Ecto neural progenitor cell (in vitro differentiated cells): ENCODE measurements around the gene CREM.

Experiments used
- DNase-seq: peaks from one replicate; pipeline ENCODE4 v3.0.0-alpha.2; 2018; ENCODE audit warnings: low spot score

Gene CREM

DNA sequence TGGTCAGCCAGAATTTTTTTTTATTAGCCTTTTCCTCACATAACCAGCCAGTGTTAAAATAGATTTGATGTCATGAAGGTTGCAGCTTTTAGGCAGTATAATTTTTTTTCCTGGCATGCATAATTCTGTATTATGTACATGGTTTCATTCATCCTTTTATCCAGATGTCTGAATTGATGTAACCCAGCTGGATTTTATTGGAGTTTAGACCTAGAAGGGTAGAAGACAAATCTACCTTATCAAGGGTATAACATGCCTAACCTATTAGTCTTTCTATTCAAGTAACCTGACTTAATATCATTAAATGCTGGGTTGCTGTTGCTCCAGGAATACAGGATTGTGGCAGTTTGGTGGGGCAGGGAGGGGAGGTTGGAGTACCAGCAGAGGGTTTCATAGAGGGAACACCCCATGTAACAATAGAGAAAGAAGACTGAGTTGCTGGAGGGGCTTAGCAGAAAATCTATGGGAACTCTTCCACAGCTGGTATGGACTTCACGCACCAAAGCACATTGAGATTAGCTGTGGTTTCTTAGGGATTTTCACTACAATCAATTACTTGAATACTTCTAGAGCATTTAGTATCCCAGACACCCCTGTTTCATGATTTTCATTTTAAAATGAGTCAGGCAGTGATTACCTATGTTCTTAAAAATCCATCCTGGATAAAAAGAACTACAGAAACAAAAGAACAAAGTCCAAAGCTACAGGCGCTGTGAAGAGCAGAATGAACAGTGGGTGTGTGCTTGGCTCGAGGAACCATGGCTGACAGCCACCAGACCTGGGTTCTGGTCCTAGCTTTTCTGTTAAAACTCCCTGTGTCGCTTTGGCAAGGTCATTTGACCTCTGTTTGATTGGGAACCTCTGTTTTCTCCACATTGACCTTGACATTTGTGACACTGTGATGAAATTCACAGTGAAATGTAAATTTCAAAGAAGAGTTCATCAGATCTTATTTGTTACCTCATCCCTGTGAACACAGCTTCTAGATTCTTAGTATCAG is 93.5 kb downstream of the CREM start:
- no peak for DNase-seq

DNA sequence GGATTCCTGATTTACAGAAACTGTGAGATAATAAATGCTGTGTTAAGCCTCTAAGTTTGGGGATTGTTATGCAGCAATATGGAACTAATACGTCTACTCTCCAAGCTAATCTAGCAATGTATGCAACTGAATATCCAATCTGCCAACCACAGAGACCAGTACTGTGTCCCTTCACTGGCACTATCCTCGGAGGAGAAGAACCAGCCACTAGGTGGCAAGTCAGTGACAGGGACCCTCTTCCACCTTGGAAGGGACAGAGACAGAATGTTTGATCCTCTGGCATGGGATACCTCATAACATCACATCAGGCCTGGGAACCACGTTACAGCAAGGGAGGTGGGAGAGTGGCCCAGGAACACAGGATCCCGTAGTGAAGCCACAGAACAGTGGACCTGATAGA is 96.4 kb downstream of the CREM start:
- DNase-seq = no peak

DNA sequence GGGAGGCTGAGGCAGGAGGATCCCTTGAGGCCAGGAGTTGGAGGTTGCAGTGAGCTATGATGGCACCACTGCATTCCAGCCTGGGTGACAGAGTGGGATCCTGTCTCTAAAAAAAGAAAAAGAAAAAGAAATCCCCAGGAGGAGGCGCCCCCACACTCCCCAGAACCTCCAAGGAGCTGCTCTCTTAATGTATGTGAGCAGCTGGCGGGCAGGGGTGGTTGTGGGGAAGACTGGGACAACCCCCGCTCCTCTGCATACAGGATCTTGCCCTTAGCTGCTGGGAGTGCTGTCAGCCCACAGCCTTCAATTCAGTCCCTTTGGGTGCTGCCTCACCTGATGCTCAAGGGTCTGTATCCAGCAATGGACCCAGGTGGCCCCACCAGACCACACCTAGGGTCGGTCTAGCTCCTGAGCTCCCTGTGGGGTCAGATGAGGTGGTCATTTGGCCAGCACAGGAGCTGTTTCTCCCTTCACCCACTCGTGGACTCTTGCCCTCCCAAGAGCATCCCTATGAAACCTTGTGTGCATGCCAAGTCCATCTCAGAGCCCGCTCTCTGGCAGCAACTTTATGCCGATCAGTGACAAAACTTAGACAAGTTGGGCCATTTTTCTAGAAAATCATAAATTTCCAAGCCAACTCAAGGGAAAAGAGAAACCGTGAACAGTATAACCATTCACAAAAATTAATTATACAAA is 97.5 kb downstream of the CREM start:
- DNase-seq = no peak

DNA sequence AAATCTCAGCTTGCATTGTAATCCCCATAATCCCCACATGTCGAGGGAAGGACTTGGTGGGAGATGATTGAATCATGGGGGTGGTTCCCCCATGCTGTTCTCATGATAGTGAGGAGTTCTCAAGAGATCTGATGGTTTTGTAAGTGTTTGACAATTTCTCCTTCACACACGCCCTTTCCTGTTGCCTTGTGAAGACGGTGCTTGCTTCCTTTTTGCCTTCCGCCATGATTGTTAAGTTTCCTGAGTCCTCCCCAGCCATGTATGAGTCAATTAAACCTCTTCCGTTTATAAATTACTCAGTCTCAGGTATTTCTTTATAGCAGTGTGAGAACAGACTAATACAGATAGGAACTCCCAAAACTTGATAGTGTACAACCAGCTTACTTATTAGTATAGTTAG is 98.6 kb downstream of the CREM start:
- no peak for DNase-seq

DNA sequence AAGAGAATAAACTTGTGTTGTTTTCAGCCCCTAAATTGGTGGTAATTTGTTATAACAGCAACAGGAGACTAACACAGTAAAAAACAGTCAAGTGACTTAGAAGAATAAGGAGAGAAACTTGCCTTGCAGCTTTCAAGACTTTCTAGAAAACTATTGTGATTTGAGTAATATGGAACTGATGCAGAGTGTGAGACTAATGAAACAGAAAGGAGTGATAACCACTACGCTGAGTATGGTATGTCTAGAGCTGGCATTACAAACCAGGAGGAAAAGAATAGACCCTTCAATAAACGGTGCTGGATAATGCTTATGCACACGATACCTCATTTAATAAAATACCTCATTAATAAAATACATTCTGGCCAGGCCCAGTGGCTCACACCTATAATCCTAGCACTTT is 99.9 kb downstream of the CREM start:
- DNase-seq = no peak

DNA sequence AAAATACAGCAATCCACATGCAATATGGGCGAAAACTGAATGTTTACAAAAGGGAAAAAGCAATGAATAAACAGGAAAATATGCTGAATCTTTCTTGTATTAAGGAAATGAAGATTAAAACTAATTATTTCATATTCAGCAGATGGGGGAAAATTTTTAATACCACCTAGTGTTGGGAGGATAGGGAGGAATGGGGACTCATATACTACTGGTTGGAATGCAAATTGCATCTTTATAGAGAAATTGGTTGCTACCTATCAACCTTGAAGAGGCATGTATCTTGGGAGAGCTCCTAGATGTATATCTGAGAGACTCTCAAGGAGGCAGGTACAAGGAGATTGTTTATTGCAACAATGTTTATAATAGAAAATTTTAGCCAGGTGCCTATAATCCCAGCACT is 101.4 kb downstream of the CREM start:
- DNase-seq = no peak

DNA sequence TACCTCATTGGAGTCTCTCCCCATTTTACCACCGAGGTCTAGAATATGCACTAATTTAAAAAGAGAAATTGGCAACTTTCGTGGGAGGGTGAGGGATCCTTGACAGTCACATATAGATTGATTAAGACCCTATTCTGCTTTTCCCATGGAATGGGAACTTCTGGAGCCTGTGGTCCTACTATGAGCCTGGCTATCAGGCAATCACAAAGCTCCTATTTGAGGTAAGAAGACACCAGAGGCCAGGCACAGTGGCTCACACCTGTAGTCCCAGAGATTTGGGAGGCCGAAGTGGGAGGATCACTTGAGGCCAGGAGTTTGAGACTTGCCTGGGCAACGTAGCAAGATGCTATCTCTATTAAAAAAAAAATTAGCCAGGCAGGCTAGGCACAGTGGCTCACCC is 105.0 kb downstream of the CREM start:
- no peak for DNase-seq

DNA sequence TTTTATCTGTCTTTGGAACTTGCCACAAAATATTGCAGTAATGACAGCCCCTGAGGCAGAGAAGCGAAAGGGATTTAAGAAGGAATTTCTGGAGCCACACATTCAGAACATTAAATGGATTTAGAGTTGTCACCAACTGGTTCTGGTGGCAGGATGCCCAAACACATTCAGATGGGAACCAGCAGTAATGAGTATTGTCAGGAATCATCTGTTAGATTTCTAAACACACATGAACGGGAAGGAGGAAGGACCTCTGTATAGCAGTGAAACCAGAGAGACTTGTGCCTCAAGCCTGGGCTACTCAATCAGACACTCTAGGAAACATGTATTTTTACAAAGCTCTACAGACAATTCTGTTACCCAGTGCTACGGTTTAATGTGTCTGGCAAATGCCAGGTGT is 105.9 kb downstream of the CREM start:
- no peak for DNase-seq

DNA sequence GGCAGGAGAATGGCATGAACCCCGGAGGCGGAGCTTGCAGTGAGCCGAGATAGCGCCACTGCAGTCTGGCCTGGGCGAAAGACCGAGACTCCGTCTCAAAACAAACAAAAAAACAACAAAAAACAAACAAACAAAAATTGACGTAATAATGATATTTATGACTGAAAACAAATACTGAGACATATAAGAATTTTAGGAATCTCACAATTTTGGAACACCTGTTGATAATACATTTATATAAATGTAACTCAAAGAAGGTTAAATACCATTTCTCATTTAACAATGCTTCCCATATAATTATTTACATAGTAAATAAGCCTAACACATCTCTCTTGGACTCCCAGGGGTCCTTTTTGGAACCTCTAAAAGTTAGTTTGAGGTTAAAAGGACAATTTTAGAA is 107.4 kb downstream of the CREM start:
- DNase-seq = no peak

DNA sequence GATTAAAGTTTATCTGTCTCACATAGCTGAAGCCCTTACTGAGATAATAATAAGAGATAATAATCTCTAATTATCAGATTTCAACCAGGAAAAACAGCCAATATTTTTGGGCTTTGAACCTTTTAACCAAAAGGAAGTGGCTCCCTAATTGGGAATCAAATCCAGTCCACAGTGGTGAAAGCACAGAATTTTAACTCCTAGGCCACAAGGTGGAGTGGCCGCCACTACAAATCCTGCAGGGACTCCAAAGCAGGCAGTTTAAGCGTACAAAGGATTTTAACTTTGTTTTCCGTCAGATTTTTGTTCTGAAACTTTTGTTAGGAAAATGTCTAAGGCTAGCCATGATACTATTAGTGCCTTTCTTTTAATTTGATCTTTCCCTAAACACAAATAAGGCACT is 110.1 kb downstream of the CREM start:
- no peak for DNase-seq

DNA sequence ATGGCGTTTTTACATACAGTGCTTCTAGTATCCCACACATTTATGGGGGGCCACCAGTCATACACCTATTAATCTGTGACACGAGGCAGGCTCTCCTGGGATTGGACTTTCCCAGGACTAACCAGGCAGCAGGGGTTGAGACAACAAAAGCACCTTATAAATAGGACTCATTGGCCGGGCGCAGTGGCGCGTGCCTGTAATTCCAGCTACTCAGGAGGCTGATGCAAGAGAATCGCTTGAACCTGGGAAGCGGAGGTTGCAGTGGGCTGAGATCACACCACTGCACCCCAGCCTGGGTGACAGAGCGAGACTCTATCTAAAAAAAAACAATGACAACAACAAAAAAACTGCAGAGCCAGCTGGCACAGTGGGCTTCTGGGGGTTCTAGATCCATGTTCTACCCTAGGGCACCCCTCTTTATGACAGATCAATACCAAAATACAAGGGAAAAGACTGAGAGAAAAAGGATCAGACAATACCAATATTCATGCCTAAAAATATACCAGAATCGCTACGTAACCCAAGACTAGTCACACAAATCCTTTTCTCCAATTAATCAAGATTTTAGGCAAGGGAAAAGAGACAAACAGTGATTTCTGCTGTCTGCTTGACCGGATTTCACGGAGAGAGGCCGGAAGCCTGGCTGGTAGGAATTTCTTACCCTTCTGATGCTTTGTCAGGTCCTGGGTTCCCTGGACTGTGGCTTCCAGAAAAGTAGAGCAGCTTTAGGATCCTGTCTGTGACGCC is 111.3 kb downstream of the CREM start:
- DNase-seq = no peak

DNA sequence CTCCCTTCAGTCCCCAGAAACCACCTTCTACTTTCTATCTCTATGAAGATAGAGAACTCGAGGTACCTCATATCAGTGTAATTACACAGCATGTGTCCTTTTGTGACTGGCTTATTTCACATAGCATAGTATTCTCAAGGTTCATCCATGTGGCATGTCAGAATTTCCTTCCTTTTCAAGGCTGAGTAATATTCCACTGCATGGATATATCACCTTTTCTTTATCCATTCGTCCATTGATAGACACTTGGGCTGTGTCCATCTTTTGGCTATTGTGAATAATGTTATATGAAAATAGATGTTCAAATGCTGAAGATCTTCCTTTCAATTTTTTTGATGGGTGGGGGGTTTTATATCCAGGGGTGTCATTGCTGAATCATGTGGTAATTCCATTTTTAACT is 117.9 kb downstream of the CREM start:
- DNase-seq = no peak

DNA sequence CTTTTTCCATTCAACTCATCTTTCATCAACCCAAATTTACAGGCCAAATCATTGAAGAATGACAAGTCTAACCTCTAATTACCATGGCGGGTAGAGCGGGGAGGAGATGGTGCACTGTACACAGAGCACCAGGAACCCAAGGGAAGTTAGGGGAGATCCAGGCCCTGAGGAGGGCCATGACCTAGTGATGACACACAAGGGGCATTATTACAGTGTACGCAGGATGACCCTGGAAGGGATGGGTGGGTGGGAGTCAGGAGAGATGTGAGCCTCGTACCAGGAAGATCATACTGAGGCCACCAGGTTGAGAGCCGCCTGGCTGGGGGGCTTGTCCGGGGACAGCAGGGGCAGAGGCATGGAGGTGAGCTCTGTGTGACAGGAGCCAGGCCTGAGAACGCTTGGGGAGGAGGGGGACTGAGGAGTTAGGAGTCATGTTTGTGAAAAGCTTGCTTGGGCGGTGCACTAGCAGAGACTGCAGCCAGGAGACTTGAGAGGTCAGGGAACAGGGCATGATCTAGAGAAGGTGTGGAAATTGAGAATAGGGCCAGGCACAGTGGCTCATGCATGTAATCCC is 120.2 kb downstream of the CREM start:
- DNase-seq = no peak

DNA sequence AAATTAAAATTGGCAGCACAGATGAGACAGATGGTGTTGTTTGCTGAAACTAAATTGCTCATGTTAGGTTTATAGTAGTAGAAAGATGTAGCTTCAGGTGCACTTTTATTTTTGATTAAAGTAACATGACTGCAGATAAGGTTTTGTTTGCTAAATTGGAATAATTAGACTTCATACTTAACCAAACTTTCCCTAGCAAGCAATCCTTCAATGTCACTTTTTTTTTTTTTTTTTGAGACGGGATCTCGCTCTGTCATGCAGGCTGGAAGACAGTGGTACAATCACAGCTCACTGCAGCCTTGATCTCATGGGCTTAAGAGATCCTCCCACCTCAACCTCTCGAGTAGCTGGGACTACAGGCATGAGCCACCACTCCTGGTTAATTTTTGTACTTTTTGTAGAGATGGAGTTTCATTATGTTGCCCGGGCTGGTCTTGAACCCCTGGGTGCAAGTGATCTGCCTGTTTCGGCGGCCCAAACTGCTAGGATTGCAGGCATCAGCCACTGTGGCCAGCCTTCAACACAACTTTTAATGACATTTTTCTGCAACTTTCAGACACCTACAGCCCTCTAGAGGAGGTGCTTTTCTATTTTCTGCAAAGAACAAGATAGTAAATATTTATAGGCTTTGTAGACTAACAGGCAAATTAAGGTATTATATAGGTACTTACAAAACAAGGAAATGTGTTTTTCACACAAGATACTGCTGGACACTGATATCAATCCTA is 124.9 kb downstream of the CREM start:
- DNase-seq = no peak

DNA sequence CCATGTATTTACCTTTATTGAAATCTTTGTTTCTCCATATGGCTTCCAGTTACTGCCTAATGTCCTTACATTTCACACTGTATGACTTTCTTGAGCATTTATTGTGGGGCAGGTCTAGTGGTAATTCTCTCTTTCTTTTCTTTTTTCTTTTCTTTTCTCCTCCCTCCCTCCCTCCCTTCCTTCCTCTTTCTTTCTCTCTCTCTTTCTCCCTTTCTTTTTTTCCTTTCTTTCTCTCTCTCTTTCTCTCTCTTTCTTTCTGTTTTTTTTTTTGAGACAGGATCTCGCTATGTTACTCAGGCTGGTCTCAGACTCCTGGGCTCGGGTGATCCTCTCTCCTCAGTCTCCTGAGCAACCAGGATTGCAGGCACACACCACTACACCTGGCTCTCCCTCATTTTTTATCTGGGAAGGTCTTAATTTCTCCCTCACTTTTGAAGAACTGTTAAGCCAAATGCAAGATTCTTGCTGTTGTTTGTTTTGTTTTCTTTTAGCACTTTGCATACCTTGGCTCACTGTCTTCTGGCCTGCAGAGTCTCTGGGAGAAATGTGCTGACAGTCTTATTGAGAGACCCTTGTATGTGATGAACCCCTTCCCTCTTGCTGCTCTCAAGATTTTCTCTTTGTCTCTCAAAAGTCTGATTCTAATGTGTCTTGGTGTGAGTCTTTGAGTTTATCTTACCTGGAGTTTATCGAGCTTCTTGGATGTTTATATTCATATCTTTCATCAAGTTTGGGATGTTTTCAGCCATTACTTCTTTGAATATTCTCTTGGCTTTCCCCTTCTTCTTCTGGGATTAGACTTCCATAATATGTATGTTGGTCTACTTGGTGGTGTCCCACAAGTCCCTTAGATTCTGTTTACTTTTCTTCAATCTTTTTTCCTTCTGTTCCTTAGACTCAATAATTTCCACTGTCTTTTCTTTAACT is 130.7 kb downstream of the CREM start:
- no peak for DNase-seq

DNA sequence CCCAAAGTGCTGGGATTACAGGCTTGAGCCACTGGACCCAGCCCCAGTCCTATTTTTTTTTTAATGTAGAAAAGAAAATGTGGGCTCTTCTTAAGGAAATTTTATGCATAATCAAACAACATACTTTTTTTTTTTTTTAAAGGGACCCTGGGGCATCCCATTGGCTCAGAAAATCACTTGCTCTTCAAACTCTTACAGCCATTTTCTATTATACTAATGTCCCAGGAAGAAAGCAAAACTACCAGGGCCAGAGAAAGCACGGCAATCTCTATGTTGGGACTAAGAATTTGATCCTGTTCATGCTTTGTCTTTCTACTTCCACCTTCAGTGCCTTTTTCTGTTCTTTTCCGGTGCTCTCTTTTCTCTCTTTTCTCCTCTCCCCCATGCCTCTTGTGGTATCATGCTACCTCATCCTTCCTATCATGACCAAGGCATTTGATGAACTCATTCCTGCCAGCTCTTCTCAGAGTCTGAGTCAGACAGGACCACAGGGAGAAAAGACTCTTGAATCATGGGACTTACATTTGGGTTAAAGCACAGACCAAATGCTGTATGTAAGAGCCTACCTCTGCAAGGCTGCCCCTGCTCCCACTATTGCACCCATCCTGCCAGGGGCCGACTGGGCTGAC is 133.2 kb downstream of the CREM start:
- no peak for DNase-seq

DNA sequence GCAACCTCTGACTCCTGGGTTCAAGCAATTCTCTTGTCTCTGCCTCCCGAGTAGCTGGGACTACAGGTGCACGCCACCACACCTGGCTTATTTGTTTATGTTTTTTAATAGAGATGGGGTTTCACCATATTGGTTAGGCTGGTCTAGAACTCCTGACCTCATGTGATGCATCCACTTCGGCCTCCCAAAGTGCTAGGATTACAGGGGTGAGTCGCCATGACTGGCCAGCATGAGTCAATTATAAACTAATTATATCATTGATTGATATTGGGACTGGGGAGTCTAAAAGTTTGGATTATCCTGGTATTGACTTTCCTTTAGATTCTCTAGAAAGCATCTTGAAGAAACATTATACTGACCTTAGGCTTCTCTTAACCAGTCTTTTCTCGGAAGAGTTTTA is 135.8 kb downstream of the CREM start:
- no peak for DNase-seq
